Right atrium auricular region (tissue), 2 donors: ENCODE measurements around the gene PRKCH. TPM values are rescaled to one million over a fixed set of nuclear protein-coding genes. Genes with fewer than 3 reads are reported as not detected.

Experiments used
- DNase-seq: peaks from one replicate; pipeline ENCODE4 v3.0.0-alpha.2; 2019; ENCODE audit warnings: low spot score
- H3K27ac ChIP-seq, 2 donors: fragments of 200-600 bp; sonication (generic); 1 replicate in 1 of 2; 2 replicates in 1 of 2; pipeline ENCODE4 v1.5.1; 2016 to 2019
- H3K27me3 ChIP-seq, 2 donors: fragments of 200-600 bp; sonication (generic); one replicate each; pipeline versions ENCODE4 v1.5.1 to v1.6.0; 2017 to 2019
- H3K36me3 ChIP-seq: fragments of 200-600 bp; sonication (generic); one replicate; pipeline ENCODE4 v1.5.1; 2016
- H3K4me1 ChIP-seq, 2 donors: fragments of 200-600 bp; sonication (generic); one replicate each; pipeline versions ENCODE4 v1.5.1 to v1.6.0; 2017 to 2019
- H3K4me3 ChIP-seq, 2 donors: fragments of 200-600 bp; sonication (generic); 1 replicate in 1 of 2; 2 replicates in 1 of 2; pipeline ENCODE4 v1.5.1; 2017 to 2019; ENCODE audit warnings: mild to moderate bottlenecking in 1 of 2, moderate library complexity in 1 of 2
- H3K9me3 ChIP-seq, 2 donors: fragments of 200-600 bp; sonication (generic); one replicate each; pipeline ENCODE4 v1.5.1; 2019
- total RNA-seq, 2 donors: library from RNA; depleted of rRNA; stranded (reverse); fragments of >200 nt; gene quantifications; one replicate each; pipeline ENCODE4 v1.1.0, GENCODE V29; 2016
- TF ChIP-seq, protein P1 (sequence below), 2 donors: fragments of 200-600 bp; sonication (generic); IDR thresholded peaks; one replicate each; pipeline ENCODE4 v1.5.1; 2019; ENCODE audit warnings: antibody characterized with exemption in 2 of 2

Gene PRKCH
- total RNA-seq, 2 donors from 2014 or later, result 24.9 to 40.3 TPM

DNA sequence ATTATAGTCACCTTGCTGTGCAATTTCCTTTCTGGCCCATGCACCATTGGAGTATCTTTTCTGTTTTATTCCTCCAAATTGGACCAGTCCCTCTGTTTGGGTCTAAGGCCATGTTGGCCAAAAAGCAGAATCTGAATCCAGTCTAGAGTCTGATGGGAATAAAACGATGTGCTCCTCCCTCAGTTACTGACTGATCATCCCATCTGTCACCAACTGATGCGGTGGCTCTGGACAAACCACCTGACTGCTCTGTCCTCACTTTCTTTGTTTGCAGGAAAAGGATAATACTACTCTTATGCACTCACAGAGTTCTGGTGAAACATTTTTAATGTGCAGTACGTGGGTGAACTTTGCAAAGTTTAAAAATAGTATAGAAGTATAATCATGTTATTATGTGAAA lies 253.7 kb downstream of the PRKCH start:
- no peaks in the 10 kb centered on the region for H3K27me3 ChIP-seq
- TF ChIP-seq, protein P1, sequence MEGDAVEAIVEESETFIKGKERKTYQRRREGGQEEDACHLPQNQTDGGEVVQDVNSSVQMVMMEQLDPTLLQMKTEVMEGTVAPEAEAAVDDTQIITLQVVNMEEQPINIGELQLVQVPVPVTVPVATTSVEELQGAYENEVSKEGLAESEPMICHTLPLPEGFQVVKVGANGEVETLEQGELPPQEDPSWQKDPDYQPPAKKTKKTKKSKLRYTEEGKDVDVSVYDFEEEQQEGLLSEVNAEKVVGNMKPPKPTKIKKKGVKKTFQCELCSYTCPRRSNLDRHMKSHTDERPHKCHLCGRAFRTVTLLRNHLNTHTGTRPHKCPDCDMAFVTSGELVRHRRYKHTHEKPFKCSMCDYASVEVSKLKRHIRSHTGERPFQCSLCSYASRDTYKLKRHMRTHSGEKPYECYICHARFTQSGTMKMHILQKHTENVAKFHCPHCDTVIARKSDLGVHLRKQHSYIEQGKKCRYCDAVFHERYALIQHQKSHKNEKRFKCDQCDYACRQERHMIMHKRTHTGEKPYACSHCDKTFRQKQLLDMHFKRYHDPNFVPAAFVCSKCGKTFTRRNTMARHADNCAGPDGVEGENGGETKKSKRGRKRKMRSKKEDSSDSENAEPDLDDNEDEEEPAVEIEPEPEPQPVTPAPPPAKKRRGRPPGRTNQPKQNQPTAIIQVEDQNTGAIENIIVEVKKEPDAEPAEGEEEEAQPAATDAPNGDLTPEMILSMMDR (IDR thresholded peaks at IDR 0.05), result no peak
- no peaks in the 10 kb centered on the region for H3K36me3 ChIP-seq
- no peak overlapping the region for H3K4me3 ChIP-seq
- peaks cover 0 to 15% of the 10 kb centered on the region in 2 donors for H3K4me1 ChIP-seq
- DNase-seq, result no peak
- no peaks in the 10 kb centered on the region for H3K9me3 ChIP-seq
- no peak overlapping the region for H3K27ac ChIP-seq

DNA sequence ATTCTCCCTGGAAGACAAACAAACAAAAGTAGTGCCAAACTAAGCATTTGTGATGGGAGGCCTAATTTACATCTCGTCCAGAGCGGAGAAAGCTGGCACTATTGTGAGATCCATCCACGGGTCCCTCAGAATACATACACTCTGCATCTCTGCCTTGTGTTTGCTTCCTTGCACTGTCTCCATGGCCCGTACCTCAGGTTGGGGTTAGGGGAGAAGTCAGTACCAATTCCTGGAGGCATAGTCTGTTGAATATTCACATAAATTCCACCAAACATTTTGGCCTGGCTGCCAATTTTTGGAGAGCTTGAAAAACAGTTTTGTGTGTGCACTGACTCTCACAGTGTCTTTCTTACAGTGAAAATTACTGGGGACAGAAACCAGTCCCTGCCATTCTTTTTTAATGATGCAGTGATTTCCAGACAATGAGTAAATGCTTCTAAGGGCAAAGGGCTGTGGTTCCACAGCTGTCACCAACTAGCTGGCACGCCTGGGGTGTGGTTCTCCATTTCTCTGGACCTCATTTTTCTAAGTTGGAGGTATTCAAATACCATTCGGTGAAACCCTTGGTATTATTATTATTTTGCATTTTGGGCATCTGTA lies 254.3 kb downstream of the PRKCH start:
- TF ChIP-seq, protein P1 (IDR thresholded peaks at IDR 0.05), result no peak
- no peak for DNase-seq
- peaks cover 0 to 10% of the 10 kb centered on the region in 2 donors for H3K4me1 ChIP-seq

GRCh38 chr14:61577506-61577931 lies 256.1 kb downstream of the PRKCH start:
- Histone ChIP-seq H3K36me3 (no peaks in the 10 kb centered on the region), H3K4me1 (peaks cover 0 to 10% of the 10 kb centered on the region in 2 donors), H3K27ac (no peak overlapping the region), H3K9me3 (no peaks in the 10 kb centered on the region), H3K4me3 (no peak overlapping the region), H3K27me3 (no peaks in the 10 kb centered on the region)
- no peak for DNase-seq
- TF ChIP-seq, protein P1 (IDR thresholded peaks at IDR 0.05), result no peak

More for the DNA sequence above, 254.3 kb downstream of the PRKCH start:
- no peaks in the 10 kb centered on the region for H3K9me3 ChIP-seq
- no peak overlapping the region for H3K27ac ChIP-seq
- no peak overlapping the region for H3K4me3 ChIP-seq
- no peaks in the 10 kb centered on the region for H3K36me3 ChIP-seq
- no peaks in the 10 kb centered on the region for H3K27me3 ChIP-seq

- H3K27ac ChIP-seq, result no peak overlapping the region
- no peak for DNase-seq
- H3K36me3 ChIP-seq, result no peaks in the 10 kb centered on the region
- H3K4me3 ChIP-seq, result no peak overlapping the region
- H3K4me1 ChIP-seq, result peaks cover 0 to 13% of the 10 kb centered on the region in 2 donors
- TF ChIP-seq, protein P1 (IDR thresholded peaks at IDR 0.05), result no peak
- H3K27me3 ChIP-seq, result no peaks in the 10 kb centered on the region
- no peaks in the 10 kb centered on the region for H3K9me3 ChIP-seq
Measured at GRCh38 chr14:61578745-61579144, 257.4 kb downstream of the PRKCH start.

DNA sequence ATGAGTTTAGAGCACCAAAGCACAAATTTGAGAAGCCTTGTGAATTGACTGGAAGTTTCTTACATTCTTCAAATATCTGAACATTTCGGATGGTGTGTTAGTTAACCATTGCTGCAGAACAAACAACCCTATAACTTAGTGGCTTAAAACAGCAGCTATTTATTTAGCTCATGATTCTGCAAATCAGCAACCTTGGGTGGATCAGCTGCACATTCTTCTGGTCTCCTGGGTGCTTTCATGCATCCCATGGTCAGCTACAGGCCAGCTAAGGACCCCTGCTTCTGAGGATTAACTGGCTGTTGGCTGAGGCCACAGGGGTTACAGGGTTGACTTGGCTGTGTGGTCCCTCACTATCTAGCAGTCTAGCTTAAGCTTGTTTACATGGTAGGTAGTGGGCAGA lies 260.0 kb downstream of the PRKCH start:
- DNase-seq, result no peak
- Histone ChIP-seq H3K27ac (no peak overlapping the region), H3K36me3 (no peaks in the 10 kb centered on the region), H3K4me3 (no peak overlapping the region), H3K4me1 (peaks cover 0 to 20% of the 10 kb centered on the region in 2 donors), H3K27me3 (no peaks in the 10 kb centered on the region), H3K9me3 (no peaks in the 10 kb centered on the region)
- TF ChIP-seq, protein P1 (IDR thresholded peaks at IDR 0.05), result no peak
